ENCODE data around the gene ELFN1. TPM values are rescaled to one million over a fixed set of nuclear protein-coding genes. Genes with fewer than 3 reads are reported as not detected.
"Not testable (repeated sequence)": the region's sequence is repeated elsewhere in the genome, so short reads cannot be mapped to it uniquely, and the experiment has no call there.

Gene ELFN1
- total RNA-seq, 2 donors from 2014 or later: 0.06 to 0.19 TPM

- H3K4me3 Mint-ChIP-seq: no peak overlapping the region
- H3K36me3 Mint-ChIP-seq (ENCODE audit: low read depth): no peaks in the 10 kb centered on the region
- H3K27me3 Mint-ChIP-seq: peaks cover 10% of the 10 kb centered on the region
- H3K4me1 Mint-ChIP-seq: no peaks in the 10 kb centered on the region
- H3K9me3 Mint-ChIP-seq: no peaks in the 10 kb centered on the region
- no peak for ATAC-seq (replicated peaks)
- no peak overlapping the region for H3K27ac Mint-ChIP-seq
Measured at GRCh38 chr7:1752771-1753563, 82.9 kb downstream of the ELFN1 start.

DNA sequence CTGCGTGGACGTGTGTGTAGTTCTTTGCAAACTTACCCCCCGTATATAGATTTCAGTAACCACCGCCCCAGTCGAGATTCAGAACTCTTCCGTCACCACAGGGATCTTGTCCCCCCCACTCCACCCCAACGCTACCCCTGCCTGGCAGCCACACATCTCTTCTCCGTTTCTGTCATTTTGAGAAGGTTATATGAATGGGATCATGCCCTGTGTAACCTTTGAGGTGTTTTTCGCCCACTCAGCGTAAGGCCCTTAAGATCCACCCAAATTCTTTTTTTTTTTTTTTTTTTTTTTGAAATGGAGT is 83.4 kb downstream of the ELFN1 start:
- H3K36me3 Mint-ChIP-seq (ENCODE audit: low read depth): no peaks in the 10 kb centered on the region
- H3K27ac Mint-ChIP-seq: no peak overlapping the region
- H3K4me1 Mint-ChIP-seq: no peaks in the 10 kb centered on the region
- no peaks in the 10 kb centered on the region for H3K9me3 Mint-ChIP-seq
- H3K27me3 Mint-ChIP-seq: peaks cover 6% of the 10 kb centered on the region
- H3K4me3 Mint-ChIP-seq: no peak overlapping the region
- ATAC-seq (replicated peaks): no peak

- Mint-ChIP-seq H3K4me1 (no peaks in the 10 kb centered on the region), H3K4me3 (no peak overlapping the region), H3K27ac (no peak overlapping the region), H3K36me3 (ENCODE audit: low read depth) (no peaks in the 10 kb centered on the region), H3K9me3 (no peaks in the 10 kb centered on the region), H3K27me3 (peaks cover 10% of the 10 kb centered on the region)
- no peak for ATAC-seq (replicated peaks)
Measured at GRCh38 chr7:1754345-1754908, 84.3 kb downstream of the ELFN1 start.

DNA sequence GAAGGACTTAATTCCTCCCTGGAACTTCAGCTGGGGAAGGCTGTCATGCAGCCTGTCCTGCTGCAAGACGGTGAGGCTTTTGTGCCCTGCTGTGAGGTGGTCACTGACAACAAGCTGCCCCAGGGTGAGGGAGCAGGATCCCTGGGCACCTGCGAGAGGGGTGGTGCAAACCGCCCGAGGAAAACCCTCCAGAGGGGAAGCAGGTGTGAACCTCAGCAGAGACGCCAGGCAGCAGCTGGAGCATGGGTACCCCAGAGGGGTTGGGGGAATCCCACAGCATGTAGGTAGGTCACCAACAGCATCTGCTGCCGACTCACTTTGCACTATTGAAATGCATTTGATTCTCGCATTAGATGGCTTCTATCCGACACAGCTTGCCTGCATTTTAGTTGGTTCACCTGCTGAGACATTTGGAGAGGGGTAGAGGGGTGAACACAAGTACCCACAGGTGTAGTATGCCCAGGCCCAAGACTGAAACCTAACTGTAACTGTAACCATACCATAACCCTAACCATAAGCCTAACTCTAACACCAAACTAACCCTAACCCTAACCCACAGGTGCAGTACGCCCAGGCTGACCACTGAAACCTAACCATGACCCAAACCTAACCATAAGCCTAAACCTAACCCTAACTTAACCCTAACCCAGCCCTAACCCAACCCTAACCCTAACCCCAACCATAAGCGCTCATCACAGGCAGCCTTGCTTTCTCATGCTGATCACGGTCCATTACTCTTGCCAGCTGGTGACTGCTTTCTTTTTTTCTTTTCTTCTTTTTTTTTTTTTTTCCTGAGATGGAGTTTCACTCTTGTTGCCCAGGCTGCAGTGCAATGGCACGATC is 85.9 kb downstream of the ELFN1 start:
- H3K27ac Mint-ChIP-seq: no peak overlapping the region
- peaks cover 10% of the 10 kb centered on the region for H3K27me3 Mint-ChIP-seq
- no peak overlapping the region for H3K4me3 Mint-ChIP-seq
- no peaks in the 10 kb centered on the region for H3K4me1 Mint-ChIP-seq
- no peaks in the 10 kb centered on the region for H3K36me3 Mint-ChIP-seq (ENCODE audit: low read depth)
- ATAC-seq (replicated peaks): no peak
- no peaks in the 10 kb centered on the region for H3K9me3 Mint-ChIP-seq

- H3K9me3 Mint-ChIP-seq: peaks cover 6% of the 10 kb centered on the region
- H3K36me3 Mint-ChIP-seq (ENCODE audit: low read depth): no peaks in the 10 kb centered on the region
- no peak for ATAC-seq (replicated peaks)
- H3K4me3 Mint-ChIP-seq: no peak overlapping the region
- H3K27ac Mint-ChIP-seq: no peak overlapping the region
- peaks cover 10% of the 10 kb centered on the region for H3K27me3 Mint-ChIP-seq
- no peaks in the 10 kb centered on the region for H3K4me1 Mint-ChIP-seq
Measured at GRCh38 chr7:1757601-1758000, 87.5 kb downstream of the ELFN1 start.

- no peaks in the 10 kb centered on the region for H3K36me3 Mint-ChIP-seq (ENCODE audit: low read depth)
- no peak for ATAC-seq (replicated peaks)
- H3K4me1 Mint-ChIP-seq: no peaks in the 10 kb centered on the region
- peaks cover 7% of the 10 kb centered on the region for H3K27me3 Mint-ChIP-seq
- peaks cover 6% of the 10 kb centered on the region for H3K9me3 Mint-ChIP-seq
- no peak overlapping the region for H3K27ac Mint-ChIP-seq
- no peak overlapping the region for H3K4me3 Mint-ChIP-seq
Measured at GRCh38 chr7:1758028-1758858, 88.2 kb downstream of the ELFN1 start.

DNA sequence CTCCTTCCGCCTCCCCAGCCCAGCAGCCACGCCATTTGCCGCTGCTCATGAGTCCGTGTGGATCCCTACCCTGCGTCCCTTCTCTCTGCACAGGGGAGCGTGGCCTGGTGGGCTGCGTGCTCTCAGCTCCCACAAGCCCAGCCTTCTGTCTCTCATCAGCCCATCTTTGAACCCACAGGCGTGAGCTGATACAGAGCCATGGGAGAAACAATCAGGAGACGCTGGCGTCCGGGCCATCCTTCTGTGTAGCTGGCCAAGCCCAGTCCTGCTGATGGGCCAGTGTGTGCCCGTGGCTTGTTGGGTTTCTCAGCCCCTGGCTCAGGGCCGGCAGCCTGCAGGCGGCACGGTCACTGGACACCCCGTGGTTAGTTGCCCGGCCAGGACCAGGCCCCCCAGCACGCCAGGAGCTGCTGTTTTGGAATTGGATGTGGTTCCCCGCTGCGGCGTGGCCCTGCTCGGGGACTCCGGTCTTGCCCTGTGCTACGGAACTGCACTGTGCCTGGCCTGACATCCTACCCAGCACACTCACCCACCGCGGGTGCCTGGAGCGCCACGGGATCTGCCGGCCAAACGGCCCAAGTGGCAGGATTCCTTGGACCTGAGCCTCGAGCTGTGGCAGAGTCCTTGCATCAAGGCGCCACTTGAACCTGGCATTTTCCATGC is 88.9 kb downstream of the ELFN1 start:
- no peak overlapping the region for H3K4me3 Mint-ChIP-seq
- peaks cover 7% of the 10 kb centered on the region for H3K27me3 Mint-ChIP-seq
- H3K36me3 Mint-ChIP-seq (ENCODE audit: low read depth): no peaks in the 10 kb centered on the region
- H3K9me3 Mint-ChIP-seq: peaks cover 6% of the 10 kb centered on the region
- H3K4me1 Mint-ChIP-seq: no peaks in the 10 kb centered on the region
- no peak overlapping the region for H3K27ac Mint-ChIP-seq
- ATAC-seq (replicated peaks): no peak

GRCh38 chr7:1761097-1761496 is 91.0 kb downstream of the ELFN1 start:
- Mint-ChIP-seq H3K27ac (no peak overlapping the region), H3K4me1 (no peaks in the 10 kb centered on the region), H3K36me3 (ENCODE audit: low read depth) (no peaks in the 10 kb centered on the region), H3K27me3 (peaks cover 5% of the 10 kb centered on the region), H3K4me3 (no peak overlapping the region), H3K9me3 (peaks cover 6% of the 10 kb centered on the region)
- no peak for ATAC-seq (replicated peaks)

- Mint-ChIP-seq H3K4me1 (no peaks in the 10 kb centered on the region), H3K9me3 (peaks cover 6% of the 10 kb centered on the region), H3K27ac (no peak overlapping the region), H3K4me3 (no peak overlapping the region), H3K27me3 (peaks cover 4% of the 10 kb centered on the region), H3K36me3 (ENCODE audit: low read depth) (no peaks in the 10 kb centered on the region)
- ATAC-seq (replicated peaks): no peak
Measured at GRCh38 chr7:1761774-1762173, 91.7 kb downstream of the ELFN1 start.

- Mint-ChIP-seq H3K27me3 (peaks cover 4% of the 10 kb centered on the region), H3K36me3 (ENCODE audit: low read depth) (no peaks in the 10 kb centered on the region)
Measured at GRCh38 chr7:1762238-1762945, 92.3 kb downstream of the ELFN1 start.

GRCh38 chr7:1763033-1763432 is 93.0 kb downstream of the ELFN1 start:
- H3K4me3 Mint-ChIP-seq: no peak overlapping the region
- peaks cover 6% of the 10 kb centered on the region for H3K9me3 Mint-ChIP-seq
- H3K4me1 Mint-ChIP-seq: no peaks in the 10 kb centered on the region
- no peak overlapping the region for H3K27ac Mint-ChIP-seq
- H3K27me3 Mint-ChIP-seq: peaks cover 4% of the 10 kb centered on the region
- no peaks in the 10 kb centered on the region for H3K36me3 Mint-ChIP-seq (ENCODE audit: low read depth)
- no peak for ATAC-seq (replicated peaks)

More at GRCh38 chr7:1762238-1762945, 92.3 kb downstream of the ELFN1 start:
- H3K27ac Mint-ChIP-seq: no peak overlapping the region
- ATAC-seq (replicated peaks): no peak
- H3K4me1 Mint-ChIP-seq: no peaks in the 10 kb centered on the region
- H3K9me3 Mint-ChIP-seq: peaks cover 6% of the 10 kb centered on the region
- no peak overlapping the region for H3K4me3 Mint-ChIP-seq

DNA sequence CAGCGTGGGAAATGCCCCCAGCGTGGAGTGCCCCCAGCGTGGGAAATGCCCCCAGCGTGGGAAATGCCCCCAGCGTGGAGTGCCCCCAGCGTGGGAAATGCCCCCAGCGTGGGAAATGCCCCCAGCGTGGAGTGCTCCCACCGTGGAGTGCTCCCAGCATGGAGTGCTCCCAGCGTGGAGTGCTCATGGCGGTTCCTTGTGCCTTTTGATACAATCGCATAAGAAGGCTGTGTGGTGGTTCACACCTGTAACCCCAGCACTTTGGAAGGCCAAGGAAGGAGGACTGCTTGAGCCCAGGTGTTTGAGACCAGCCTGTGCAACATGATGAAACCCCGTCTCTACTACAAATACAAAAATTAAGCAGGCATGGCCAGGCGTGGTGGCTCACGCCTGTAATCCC is 93.8 kb downstream of the ELFN1 start:
- ATAC-seq (replicated peaks); H3K9me3 Mint-ChIP-seq; H3K36me3 Mint-ChIP-seq (ENCODE audit: low read depth); H3K27ac Mint-ChIP-seq; H3K4me1 Mint-ChIP-seq; H3K27me3 Mint-ChIP-seq; H3K4me3 Mint-ChIP-seq: not testable (repeated sequence)

- Mint-ChIP-seq H3K36me3 (ENCODE audit: low read depth) (no peaks in the 10 kb centered on the region), H3K27me3 (no peaks in the 10 kb centered on the region), H3K4me3 (no peak overlapping the region), H3K9me3 (peaks cover 6% of the 10 kb centered on the region), H3K4me1 (no peaks in the 10 kb centered on the region), H3K27ac (no peak overlapping the region)
- no peak for ATAC-seq (replicated peaks)
Measured at GRCh38 chr7:1765336-1765735, 95.3 kb downstream of the ELFN1 start.

Data from activated T-helper 17 cell treated with anti-CD3 and anti-CD28 coated beads, Interleukin-2, amount 50 U/mL, for 72 hours (primary cell).